HEK293 (cell line): Measurements from ENCODE around the gene FHL5.

Source experiments
- CTCF ChIA-PET: fragments of 350-600 bp; formaldehyde crosslinking; extraction: SDS; loops from one replicate; lab custom pipeline; 2021; ENCODE audit warnings: antibody characterized with exemption; lab: Yijun Ruan, JAX
- POLR2A ChIA-PET: fragments of 300-600 bp; formaldehyde crosslinking; extraction: SDS; loops from one replicate; lab custom pipeline; 2020; ENCODE audit warnings: antibody characterized with exemption, inconsistent platforms; lab: Yijun Ruan, JAX
- H3K27ac ChIP-seq: fragments of 200-500 bp; sonication (Bioruptor generic); 2 replicates; pipeline ENCODE4 v1.5.1; 2014; ENCODE audit warnings: low read depth, low read length, control low read depth, inconsistent platforms; ENCODE audit errors: extremely low read depth
- H3K36me3 ChIP-seq, 2 experiments: fragments of 200-500 bp in 1 of 2; sonication (Bioruptor generic) in 1 of 2; 1 replicate in 1 of 2; 2 replicates in 1 of 2; pipeline ENCODE4 v1.5.1; 2014 to 2017; ENCODE audit warnings: inconsistent platforms in 2 of 2, low read length in 2 of 2; ENCODE audit not compliant: control insufficient read depth in 2 of 2, insufficient read depth in 1 of 2
- H3K4me1 ChIP-seq: fragments of 200-500 bp; sonication (Bioruptor generic); 2 replicates; pipeline ENCODE4 v1.5.1; 2014; ENCODE audit warnings: mild to moderate bottlenecking, low read length, inconsistent platforms; ENCODE audit not compliant: control insufficient read depth, insufficient read depth
- H3K4me3 ChIP-seq: 2 replicates; pipeline ENCODE4 v1.5.1; 2011; ENCODE audit warnings: low read depth, mild to moderate bottlenecking, control low read depth, low read length, moderate library complexity
- H3K9me3 ChIP-seq: fragments of 200-500 bp; sonication (Bioruptor generic); 2 replicates; pipeline ENCODE4 v1.5.1; 2014; ENCODE audit warnings: low read depth, low read length, inconsistent platforms; ENCODE audit not compliant: control insufficient read depth, insufficient read depth
- EGR2 ChIP-seq: fragments of 450-650 bp; formaldehyde crosslinking; IDR thresholded peaks from 2 replicates; pipeline ENCODE4 v1.5.1; 2016; ENCODE audit warnings: low read depth, missing biosample characterization, missing genetic modification characterization
- HOXD13 ChIP-seq: sonication (generic); formaldehyde crosslinking; IDR thresholded peaks from 2 replicates; pipeline ENCODE4 v1.8.0; 2022; ENCODE audit warnings: missing genetic modification reagents, borderline replicate concordance
- KLF17 ChIP-seq: fragments of 450-650 bp; formaldehyde crosslinking; IDR thresholded peaks from 2 replicates; pipeline ENCODE4 v1.5.1; 2016; ENCODE audit warnings: missing biosample characterization, missing genetic modification characterization
- PATZ1 ChIP-seq: fragments of 450-650 bp; formaldehyde crosslinking; IDR thresholded peaks from 2 replicates; pipeline ENCODE4 v1.5.1; 2016; ENCODE audit warnings: missing biosample characterization, missing genetic modification characterization
- PRDM10 ChIP-seq: fragments of 450-650 bp; formaldehyde crosslinking; IDR thresholded peaks from 2 replicates; pipeline ENCODE4 v1.5.1; 2016; ENCODE audit warnings: missing biosample characterization, missing genetic modification characterization
- PRDM4 ChIP-seq: fragments of 450-650 bp; formaldehyde crosslinking; IDR thresholded peaks from 2 replicates; pipeline ENCODE4 v1.5.1; 2017; ENCODE audit warnings: missing biosample characterization, missing genetic modification characterization
- ZNF10 ChIP-seq: fragments of 450-650 bp; formaldehyde crosslinking; IDR thresholded peaks from 2 replicates; pipeline ENCODE4 v1.5.1; 2017; ENCODE audit warnings: missing biosample characterization, missing genetic modification characterization
- ZNF114 ChIP-seq: fragments of 450-650 bp; formaldehyde crosslinking; IDR thresholded peaks from 2 replicates; pipeline ENCODE4 v1.5.0; 2017; ENCODE audit warnings: missing biosample characterization, missing genetic modification characterization
- ZNF280C ChIP-seq: fragments of 450-650 bp; formaldehyde crosslinking; IDR thresholded peaks from 2 replicates; pipeline ENCODE4 v1.5.1; 2016; ENCODE audit warnings: missing biosample characterization, missing genetic modification characterization
- ZNF302 ChIP-seq: fragments of 450-650 bp; formaldehyde crosslinking; IDR thresholded peaks from 2 replicates; pipeline ENCODE4 v1.5.1; 2016; ENCODE audit warnings: missing biosample characterization, missing genetic modification characterization, low read depth
- ZNF341 ChIP-seq: fragments of 450-650 bp; formaldehyde crosslinking; IDR thresholded peaks from 2 replicates; pipeline ENCODE4; 2016; ENCODE audit warnings: low read depth, missing biosample characterization, missing genetic modification characterization
- ZNF423 ChIP-seq: fragments of 450-650 bp; formaldehyde crosslinking; IDR thresholded peaks from 2 replicates; pipeline ENCODE4 v1.5.1; 2016; ENCODE audit warnings: missing biosample characterization, missing genetic modification characterization
- ZNF473 ChIP-seq: fragments of 450-650 bp; formaldehyde crosslinking; IDR thresholded peaks from 2 replicates; pipeline ENCODE4 v1.5.1; 2017; ENCODE audit warnings: missing biosample characterization, missing genetic modification characterization
- ZNF571 ChIP-seq: fragments of 450-650 bp; formaldehyde crosslinking; IDR thresholded peaks from 2 replicates; pipeline ENCODE4 v1.5.0; 2017; ENCODE audit warnings: missing biosample characterization, missing genetic modification characterization
- ZNF623 ChIP-seq: fragments of 450-650 bp; formaldehyde crosslinking; IDR thresholded peaks from 2 replicates; pipeline ENCODE4 v1.5.1; 2016; ENCODE audit warnings: missing biosample characterization, missing genetic modification characterization
- ZNF664 ChIP-seq: fragments of 450-650 bp; formaldehyde crosslinking; IDR thresholded peaks from 2 replicates; pipeline ENCODE4 v1.5.1; 2016; ENCODE audit warnings: missing biosample characterization, missing genetic modification characterization
- ZNF701 ChIP-seq: fragments of 450-650 bp; formaldehyde crosslinking; IDR thresholded peaks from 2 replicates; pipeline ENCODE4 v1.5.1; 2016; ENCODE audit warnings: missing biosample characterization, missing genetic modification characterization
- ZSCAN18 ChIP-seq: fragments of 450-650 bp; formaldehyde crosslinking; IDR thresholded peaks from 2 replicates; pipeline ENCODE4 v1.5.1; 2016; ENCODE audit warnings: missing biosample characterization, missing genetic modification characterization

The FHL5 gene

GRCh38 chr6:96611342-96611991 lies 48.5 kb downstream of the FHL5 start:
- Histone ChIP-seq H3K27ac (no peak overlapping the region), H3K4me1 (no peaks in the 10 kb centered on the region), H3K36me3 (no peaks in the 10 kb centered on the region), H3K9me3 (no peaks in the 10 kb centered on the region), H3K4me3 (no peak overlapping the region)
- TF ChIP-seq EGR2 (tag by site-specific recombination) (no peak), ZNF10 (tag by site-specific recombination) (no peak), ZNF423 (tag by site-specific recombination) (no peak), HOXD13 (CRISPR knock-in tag) (no peak), ZNF623 (no peak), ZNF114 (no peak), ZNF280C (tag by site-specific recombination) (no peak), PRDM4 (no peak), ZNF571 (tag by site-specific recombination) (no peak), ZSCAN18 (tag by site-specific recombination) (no peak), ZNF341 (tag by site-specific recombination) (no peak), KLF17 (tag by site-specific recombination) (no peak), ZNF473 (tag by site-specific recombination) (no peak), ZNF302 (tag by site-specific recombination) (no peak), PATZ1 (tag by site-specific recombination) (no peak), PRDM10 (no peak), ZNF664 (tag by site-specific recombination) (no peak), ZNF701 (tag by site-specific recombination) (no peak)
- ChIA-PET POLR2A (no interaction called here), CTCF (interaction anchor here (0.5 to 0.7 kb wide), 2 partner anchors 68 to 238 kb away, joined by 3 to 4 read pairs; no protein-coding TSS in a partner anchor)
